Heart left ventricle (tissue), 16 donors: ENCODE data around the gene DOCK9. TPM values are rescaled to one million over a fixed set of nuclear protein-coding genes. Genes with fewer than 3 reads are reported as not detected.
A peak's percentile ranks its signal among the peaks of the same experiment; 100 is the strongest.

Experiments used
- ATAC-seq, 4 donors: fragments of 200-7000 bp; cut with Tn5 transposase; one replicate each; pipeline ENCODE4 v1.9.1; 2020 to 2022; ENCODE audit warnings: moderate library complexity in 4 of 4, mild to moderate bottlenecking in 3 of 4, moderate number of reproducible peaks in 1 of 4
- DNase-seq, 5 donors: peaks; one replicate each; pipeline ENCODE4 v3.0.0-alpha.2; 2020
- H3K27ac ChIP-seq, 12 donors: fragments of 200-600 bp; sonication (generic) in 4 of 12; one replicate each; pipeline versions ENCODE4 v1.5.0 to v1.8.0; 2016 to 2022; ENCODE audit warnings: mild to moderate bottlenecking in 2 of 12
- H3K27me3 ChIP-seq, 9 donors: fragments of 200-600 bp; sonication (generic) in 2 of 9; one replicate each; pipeline versions ENCODE4 v1.5.1 to v1.8.0; 2016 to 2022; ENCODE audit warnings: mild to moderate bottlenecking in 3 of 9
- H3K36me3 ChIP-seq, 9 donors: fragments of 200-600 bp; sonication (generic) in 2 of 9; one replicate each; pipeline versions ENCODE4 v1.5.0 to v1.8.0; 2018 to 2022; ENCODE audit warnings: mild to moderate bottlenecking in 2 of 9
- H3K4me1 ChIP-seq, 12 donors: fragments of 200-600 bp; sonication (generic) in 4 of 12; one replicate each; pipeline versions ENCODE4 v1.5.0 to v1.8.0; 2016 to 2022; ENCODE audit warnings: mild to moderate bottlenecking in 3 of 12
- H3K4me3 ChIP-seq, 12 donors: fragments of 200-600 bp; sonication (generic) in 4 of 12; one replicate each; pipeline versions ENCODE4 v1.5.0 to v1.8.0; 2017 to 2022; ENCODE audit warnings: mild to moderate bottlenecking in 9 of 12, moderate library complexity in 4 of 12
- H3K9me3 ChIP-seq, 12 donors: fragments of 200-600 bp; sonication (generic) in 4 of 12; one replicate each; pipeline versions ENCODE4 v1.5.0 to v1.8.0; 2016 to 2022; ENCODE audit warnings: mild to moderate bottlenecking in 1 of 12
- POLR2A ChIP-seq, 2 donors: fragments of 450-650 bp; IDR thresholded peaks; one replicate each; pipeline ENCODE4 v1.6.1; 2017; ENCODE audit warnings: antibody characterized with exemption in 2 of 2, mild to moderate bottlenecking in 2 of 2, moderate library complexity in 2 of 2
- WGBS, 4 donors: extraction: QIAGEN DNeasy Blood & Tissue Kit in 2 of 4; methylation state at CpG; one replicate each; pipeline versions ENCODE4 v1.1.5 to v1.1.7; 2013 to 2018; 5-methylcytosine and 5-hydroxymethylcytosine counted together
- intact Hi-C, 10 donors: fragments of 100-400 bp; cut with DNase I; formaldehyde crosslinking; loops; one replicate each; pipeline versions ENCODE4 v1.11.1 to v1.14.2; 2022
- polyA plus RNA-seq, 2 donors: library from polyadenylated mRNA; stranded (reverse); fragments of 200-250 nt; gene quantifications; one replicate each; pipeline ENCODE4 v1.2.3, GENCODE V29; 2013
- total RNA-seq, 9 donors: library from RNA; depleted of rRNA in 2 of 9; stranded (reverse); fragments of >200 nt in 2 of 9; fragmentation: NEBNext Ultra II Directional in 3 of 9; extraction: Animal tissue kit (Norgen Biotek cat#: 25700) in 3 of 9; gene quantifications; one replicate each; pipeline versions ENCODE4 v1.1.0 to v1.2.4, GENCODE V29; 2016 to 2023
- TF ChIP-seq, protein P1 (sequence below), 12 donors: fragments of 200-600 bp; sonication (generic) in 4 of 12; IDR thresholded peaks; one replicate each; pipeline versions ENCODE4 v1.5.0 to v1.8.0; 2018 to 2022; ENCODE audit warnings: antibody characterized with exemption in 12 of 12, mild to moderate bottlenecking in 5 of 12
- donor health status: ischemic (EF 13 %, LVEDD 7.1; RV severe dilation, severe dysfunction).
- donor health status: healthy with polysubstance abuse.
- donor health status: DM: no; HTN: yes; CAD: no.
- donor health status: DM: no; HTN: no; CAD: no.
- donor health status: ischemic (EF 25% LVEDD 6.9; RV normal size, moderate dysfunction).
- donor health status: ischemic (EF 25% LVEDD 5.7; RV mildly dilated, moderate dysfunction).
- donor health status: healthy.
- donor health status: DM: yes; HTN: yes; CAD: no.
- donor health status: ischemic (EF 35%, LVEDD 5.7; RV mildly dilated, moderate dysfunction).
- donor health status: nonischemic (EF 11% LVEDD 7.7; RV severe dilation, severe dysfunction).
- donor health status: DM: yes; HTN: yes; CAD: no.
- donor health status: PGD.
- donor health status: ischemic (EF 29% LVEDD 5.4; RV normal size, mild dysfunction).
- donor health status: nonischemic (EF 23%, LVEDD 6.1; RV moderate dilation, normal function).

DOCK9 gene
- total and polyA plus RNA-seq, 11 donors: 21.4 to 128 (median 45.2) TPM

DNA sequence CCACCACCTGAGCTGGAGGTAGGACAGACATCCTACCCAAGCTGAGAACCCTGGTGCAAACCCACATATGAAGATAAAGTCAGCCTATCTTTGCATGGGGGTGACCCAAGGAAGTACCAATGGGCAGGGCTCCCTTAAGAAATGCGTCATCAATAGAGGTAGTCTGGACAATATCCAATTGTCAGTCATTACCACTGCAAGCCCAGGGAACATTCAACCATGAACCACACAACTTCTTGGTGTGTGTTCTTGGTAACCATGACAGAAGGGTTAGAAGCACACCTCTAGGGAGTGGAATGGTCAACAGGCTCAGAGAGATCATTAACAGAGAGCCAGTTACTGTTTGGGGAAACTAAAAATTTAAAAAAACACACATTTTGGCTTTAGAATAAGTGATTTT is 34.7 kb upstream of the DOCK9 start:
- no peak for ATAC-seq
- H3K27me3 ChIP-seq: peaks cover 0 to 13% (median 0%) of the 10 kb centered on the region in 9 donors
- H3K4me3 ChIP-seq: no peak overlapping the region
- TF ChIP-seq, protein P1, sequence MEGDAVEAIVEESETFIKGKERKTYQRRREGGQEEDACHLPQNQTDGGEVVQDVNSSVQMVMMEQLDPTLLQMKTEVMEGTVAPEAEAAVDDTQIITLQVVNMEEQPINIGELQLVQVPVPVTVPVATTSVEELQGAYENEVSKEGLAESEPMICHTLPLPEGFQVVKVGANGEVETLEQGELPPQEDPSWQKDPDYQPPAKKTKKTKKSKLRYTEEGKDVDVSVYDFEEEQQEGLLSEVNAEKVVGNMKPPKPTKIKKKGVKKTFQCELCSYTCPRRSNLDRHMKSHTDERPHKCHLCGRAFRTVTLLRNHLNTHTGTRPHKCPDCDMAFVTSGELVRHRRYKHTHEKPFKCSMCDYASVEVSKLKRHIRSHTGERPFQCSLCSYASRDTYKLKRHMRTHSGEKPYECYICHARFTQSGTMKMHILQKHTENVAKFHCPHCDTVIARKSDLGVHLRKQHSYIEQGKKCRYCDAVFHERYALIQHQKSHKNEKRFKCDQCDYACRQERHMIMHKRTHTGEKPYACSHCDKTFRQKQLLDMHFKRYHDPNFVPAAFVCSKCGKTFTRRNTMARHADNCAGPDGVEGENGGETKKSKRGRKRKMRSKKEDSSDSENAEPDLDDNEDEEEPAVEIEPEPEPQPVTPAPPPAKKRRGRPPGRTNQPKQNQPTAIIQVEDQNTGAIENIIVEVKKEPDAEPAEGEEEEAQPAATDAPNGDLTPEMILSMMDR (IDR thresholded peaks at IDR 0.05): no peak
- TF ChIP-seq POLR2A (IDR thresholded peaks at IDR 0.05): no peak
- peaks cover 0 to 40% (median 17%) of the 10 kb centered on the region in 12 donors for H3K4me1 ChIP-seq
- no peaks in the 10 kb centered on the region for H3K9me3 ChIP-seq
- no peak overlapping the region for H3K27ac ChIP-seq
- no peaks in the 10 kb centered on the region for H3K36me3 ChIP-seq
- DNase-seq: no peak
- intact Hi-C loops: no loop called here
- WGBS, 4 donors: 78 to 92% (median 85%) methylated on average over 1 of the region's 1 CpG; no CpG with 5 or more reads in 1 of the 4 donors

DNA sequence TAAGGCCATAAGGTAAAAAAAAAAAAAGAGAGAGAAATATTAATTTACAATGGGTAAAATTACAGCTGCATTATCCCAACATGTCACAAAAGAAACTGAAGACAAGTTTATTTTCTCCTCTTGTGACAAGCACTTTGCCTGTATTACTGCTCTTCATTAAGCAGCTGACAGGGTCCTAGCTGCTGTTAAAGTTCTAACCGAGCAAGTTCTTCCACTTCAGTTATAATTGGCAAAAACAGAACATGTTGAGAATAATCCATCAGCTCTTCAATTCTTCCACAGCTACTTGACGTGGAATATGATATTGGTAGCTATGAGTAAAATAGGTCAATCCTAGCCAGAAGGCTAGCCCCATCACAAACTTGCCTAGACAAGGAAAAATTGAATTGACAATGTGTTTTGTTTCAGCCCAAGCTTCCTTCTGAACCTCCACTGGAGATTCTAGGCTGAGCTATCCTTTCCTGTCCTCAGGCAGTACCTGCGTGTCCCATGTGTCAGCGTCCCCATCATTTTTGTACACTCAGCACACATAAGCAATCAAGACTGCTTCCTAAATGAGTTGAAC is 32.2 kb upstream of the DOCK9 start:
- ATAC-seq (no peak), DNase-seq (no peak)
- Histone ChIP-seq H3K9me3 (no peaks in the 10 kb centered on the region), H3K36me3 (no peaks in the 10 kb centered on the region), H3K4me3 (no peak overlapping the region), H3K4me1 (peaks cover 0 to 40% (median 27%) of the 10 kb centered on the region in 12 donors), H3K27me3 (peaks cover 0 to 5% (median 0%) of the 10 kb centered on the region in 9 donors), H3K27ac (no peak overlapping the region)
- no peak for TF ChIP-seq POLR2A (IDR thresholded peaks at IDR 0.05)
- TF ChIP-seq, protein P1 (IDR thresholded peaks at IDR 0.05): no peak
- intact Hi-C loops: no loop called here
- WGBS, 4 donors: 88 to 92% (median 90%) methylated on average over 4 of the region's 4 CpGs

DNA sequence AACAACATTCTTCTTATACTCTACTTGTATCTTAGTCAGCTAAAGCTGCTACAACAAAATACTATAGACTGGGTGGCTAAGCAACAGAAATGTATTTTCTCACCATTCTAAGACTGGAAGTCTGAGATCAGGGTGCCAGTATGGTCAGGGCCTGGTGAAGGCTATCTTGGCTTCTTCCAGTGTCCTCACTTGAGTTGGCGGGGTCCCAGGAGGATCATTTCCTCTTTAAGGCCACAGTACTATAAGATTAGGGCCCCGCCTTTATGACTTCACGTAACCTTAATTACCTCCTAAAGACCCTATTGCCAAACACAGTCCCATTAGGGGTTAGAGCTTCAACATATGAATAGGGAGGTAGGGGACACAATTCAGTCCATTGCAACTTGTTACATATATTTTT is 30.7 kb upstream of the DOCK9 start:
- Histone ChIP-seq H3K9me3 (no peaks in the 10 kb centered on the region), H3K4me3 (no peak overlapping the region), H3K27me3 (peaks cover 0 to 5% (median 0%) of the 10 kb centered on the region in 9 donors), H3K27ac (peak overlapping the region in 8 of 12 donors; percentile 5 to 67 (median 30)), H3K4me1 (peaks cover 0 to 51% (median 36%) of the 10 kb centered on the region in 12 donors), H3K36me3 (no peaks in the 10 kb centered on the region)
- peak in 1 of 4 donors; percentile 63 for ATAC-seq
- intact Hi-C loops: no loop called here
- WGBS, 4 donors: 61 to 88% (median 69%) methylated on average over 3 of the region's 3 CpGs
- no peak for TF ChIP-seq POLR2A (IDR thresholded peaks at IDR 0.05)
- TF ChIP-seq, protein P1 (IDR thresholded peaks at IDR 0.05): no peak
- peak in 1 of 5 donors; percentile 36 for DNase-seq

DNA sequence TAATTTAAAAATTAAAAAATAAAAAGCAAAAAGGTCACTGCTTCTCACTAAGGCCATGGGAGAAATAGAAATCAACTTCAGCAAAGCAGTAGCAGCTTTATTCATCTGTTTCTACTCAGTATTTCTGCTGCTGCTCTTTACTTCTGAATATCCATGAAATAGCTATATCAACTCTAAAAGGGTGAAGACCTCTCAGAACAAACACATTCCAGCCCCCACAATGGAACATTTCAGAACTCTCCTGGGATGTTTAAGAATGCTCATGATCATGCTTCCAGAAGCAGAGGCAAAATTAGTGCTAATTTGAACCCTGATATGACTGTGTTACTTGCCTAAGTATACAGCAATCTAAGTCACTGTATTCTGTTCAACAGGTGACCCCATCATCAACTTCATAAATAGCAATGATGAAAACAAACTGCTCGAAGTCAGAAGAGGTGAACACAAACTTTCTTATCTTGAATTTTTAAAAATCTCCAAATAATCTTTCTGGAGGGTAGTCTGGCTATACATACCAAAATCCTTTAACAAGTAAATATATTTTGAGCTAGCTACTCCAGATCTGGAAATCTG is 29.6 kb upstream of the DOCK9 start:
- intact Hi-C loops: no loop called here
- ATAC-seq (no peak), DNase-seq (no peak)
- 42 to 57% (median 43%) methylated on average over 1 of the region's 1 CpG for WGBS, 4 donors
- H3K9me3 ChIP-seq: no peaks in the 10 kb centered on the region
- no peak for TF ChIP-seq POLR2A (IDR thresholded peaks at IDR 0.05)
- TF ChIP-seq, protein P1 (IDR thresholded peaks at IDR 0.05): no peak
- peaks cover 0 to 58% (median 37%) of the 10 kb centered on the region in 12 donors for H3K4me1 ChIP-seq
- peaks cover 0 to 5% (median 0%) of the 10 kb centered on the region in 9 donors for H3K27me3 ChIP-seq
- no peak overlapping the region for H3K4me3 ChIP-seq
- no peaks in the 10 kb centered on the region for H3K36me3 ChIP-seq
- peak overlapping the region in 2 of 12 donors; percentile 13 for H3K27ac ChIP-seq
